Activated CD4-positive, alpha-beta T cell treated with anti-CD3 and anti-CD28 coated beads for 1 hour (primary cell): Measurements from ENCODE around the gene CIP2A.

ENCODE experiments used
- DNase-seq: peaks from one replicate; pipeline ENCODE4 v3.0.0-alpha.2; 2020

CIP2A gene

GRCh38 chr3:108509263-108509662, 80.0 kb downstream of the CIP2A start:
- DNase-seq = no peak

- DNase-seq = no peak
Observed at GRCh38 chr3:108507902-108508301, 81.3 kb downstream of the CIP2A start.

- no peak for DNase-seq
Observed at GRCh38 chr3:108505811-108506210, 83.4 kb downstream of the CIP2A start.

GRCh38 chr3:108503722-108504121, 85.5 kb downstream of the CIP2A start:
- DNase-seq = no peak

- no peak for DNase-seq
Observed at GRCh38 chr3:108501535-108501934, 87.7 kb downstream of the CIP2A start.

- DNase-seq = no peak
Observed at GRCh38 chr3:108500728-108501127, 88.5 kb downstream of the CIP2A start.
